Anterior cingulate cortex (tissue), 58 donors: ENCODE results near the gene GNAZ.

Source experiments
- DNase-seq, 58 donors: peaks; one replicate each; lab custom pipeline; 2025; lab: John Stamatoyannopoulos, UW

The GNAZ gene

DNA sequence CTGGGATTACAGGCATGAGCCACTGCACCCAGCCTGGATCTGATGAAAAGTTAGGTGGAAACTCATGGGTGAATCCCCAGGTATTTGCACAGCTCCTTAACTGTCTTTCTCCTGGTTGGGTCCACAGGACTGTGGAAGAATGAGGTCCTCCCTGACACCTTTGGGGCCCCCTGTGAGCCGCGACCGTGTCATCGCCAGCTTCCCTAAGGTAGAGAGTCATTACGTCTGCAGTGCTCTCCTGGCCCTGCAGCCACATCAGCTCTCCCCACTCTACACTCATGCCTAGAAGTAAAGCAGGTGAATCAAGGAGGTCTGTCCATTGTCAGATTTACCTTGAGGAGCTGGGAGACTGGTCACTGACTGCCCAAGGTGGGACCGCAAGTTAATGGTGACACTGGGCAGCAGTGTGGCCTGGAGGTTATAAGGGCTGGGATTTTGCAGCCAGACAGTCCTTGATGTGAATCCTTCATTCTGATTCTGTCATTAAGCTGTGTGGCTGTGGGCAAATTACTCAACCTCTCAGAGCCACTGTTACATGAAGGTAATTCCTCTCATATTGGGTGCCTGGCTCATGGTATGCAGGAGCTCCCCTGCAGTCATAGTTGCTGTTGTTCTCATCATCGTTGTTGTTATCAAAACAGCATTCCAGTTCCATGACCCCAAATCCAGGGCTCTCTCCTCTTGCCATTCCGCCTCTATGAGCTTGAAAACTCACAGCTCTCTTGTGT, 76.3 kb downstream of the GNAZ start:
- DNase-seq = no peak

- no peak for DNase-seq
These were observed 77.5 kb downstream of the GNAZ start for GRCh38 chr22:23147617-23148387.

DNA sequence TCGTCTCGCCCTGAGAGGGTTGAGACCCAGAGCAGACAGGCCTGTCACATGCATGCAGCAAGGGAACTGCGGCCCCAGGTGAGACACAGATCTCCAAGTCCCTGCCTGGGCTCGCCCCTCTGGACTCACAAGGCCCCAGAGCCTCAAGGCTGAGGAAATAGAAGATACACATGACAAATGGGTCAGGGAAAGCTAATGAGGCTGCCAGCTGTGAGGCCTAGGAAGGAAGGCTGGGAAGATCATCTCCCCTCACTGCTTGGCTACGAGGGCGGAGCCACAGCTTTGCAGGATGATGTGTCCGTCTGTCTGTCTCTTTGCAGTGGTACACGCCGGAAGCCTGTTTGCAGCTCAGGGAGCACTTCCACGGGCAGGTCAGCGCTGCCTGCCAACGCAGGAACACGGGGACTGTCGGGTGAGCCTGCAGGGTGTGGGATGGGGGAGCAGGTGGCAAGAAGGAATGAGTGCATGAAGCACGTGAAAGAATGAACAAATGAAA, 79.5 kb downstream of the GNAZ start:
- no peak for DNase-seq

- no peak for DNase-seq
These were observed 80.4 kb downstream of the GNAZ start for GRCh38 chr22:23150762-23151161.

DNA sequence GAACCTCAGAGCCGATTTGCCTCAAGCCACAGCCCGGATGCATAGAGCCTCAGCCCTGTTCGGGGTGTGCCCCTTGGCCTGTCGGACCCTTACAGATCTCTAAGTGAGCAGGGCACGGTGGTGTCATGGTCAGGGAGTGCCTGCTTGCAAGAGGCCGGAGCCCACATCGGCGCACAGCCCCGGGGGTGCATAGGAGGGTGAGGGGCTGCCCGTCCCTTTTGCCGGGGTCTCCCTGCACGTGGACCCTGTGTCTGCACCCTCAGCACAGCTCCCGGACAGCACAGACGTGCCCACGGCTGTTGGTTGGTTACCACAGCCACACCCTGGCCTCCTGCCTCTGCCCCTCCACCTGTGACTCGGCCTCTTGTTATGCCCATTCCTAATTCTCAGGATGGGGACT, 81.5 kb downstream of the GNAZ start:
- no peak for DNase-seq

DNA sequence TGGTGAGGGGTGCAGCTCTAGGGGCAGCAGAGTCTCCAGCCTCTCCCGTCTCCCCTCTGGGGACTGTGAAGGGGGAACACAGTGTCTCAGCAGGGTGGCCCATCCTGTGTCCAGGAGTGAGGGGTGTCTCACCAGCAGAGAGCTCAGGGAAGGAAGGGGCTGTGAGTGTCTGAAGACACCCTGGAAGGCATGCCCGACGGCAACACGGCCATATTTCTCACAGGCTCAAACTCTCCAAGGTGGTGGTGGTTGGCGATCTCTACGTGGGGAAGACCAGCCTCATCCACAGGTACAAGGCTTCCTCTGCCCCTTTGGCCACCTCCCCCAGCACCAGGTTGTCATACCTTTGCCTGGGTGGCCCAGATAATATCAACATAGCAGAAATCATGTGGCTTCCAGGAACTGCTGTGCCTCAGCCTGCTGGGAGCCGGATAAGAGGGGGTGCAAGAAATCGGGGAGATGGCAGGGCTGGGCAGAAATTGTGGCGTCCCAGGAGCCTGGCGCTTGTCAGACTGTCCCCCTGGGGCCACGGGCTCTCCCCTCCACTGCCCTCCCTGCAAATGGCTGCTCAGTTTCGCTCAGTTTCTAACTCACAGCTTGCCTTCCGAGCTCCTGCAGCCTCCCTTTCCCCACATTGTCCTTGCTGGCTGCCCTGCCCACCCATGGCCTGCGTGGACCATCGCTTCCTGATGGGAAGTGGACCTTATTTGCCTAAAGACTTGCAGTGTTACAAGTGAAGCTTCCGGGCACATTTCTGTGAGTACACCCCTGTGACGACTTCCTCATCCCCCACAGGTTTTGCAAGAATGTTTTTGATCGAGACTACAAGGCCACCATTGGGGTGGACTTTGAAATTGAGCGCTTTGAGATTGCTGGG, 82.2 kb downstream of the GNAZ start:
- no peak for DNase-seq

DNA sequence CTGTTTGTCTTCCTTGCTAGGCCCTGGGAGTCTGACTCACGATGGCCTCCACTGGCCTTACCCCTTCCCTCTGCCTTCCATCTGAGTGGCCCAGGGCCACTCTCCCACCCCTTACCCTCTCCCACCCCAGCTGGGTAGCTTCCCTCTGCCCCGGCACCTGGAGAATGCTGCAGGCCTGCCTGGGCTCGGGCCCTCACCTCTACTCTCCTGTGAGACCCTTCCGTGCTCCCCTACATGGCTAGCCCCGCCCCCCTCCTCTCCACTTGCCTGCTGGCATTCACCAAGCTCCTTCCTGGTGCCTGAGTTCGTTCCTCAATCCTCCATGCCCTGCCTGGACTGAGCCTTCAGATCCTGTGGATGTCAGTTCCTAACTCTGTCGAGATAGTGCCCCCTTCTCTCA, 83.7 kb downstream of the GNAZ start:
- no peak for DNase-seq

- no peak for DNase-seq
These were observed 84.1 kb downstream of the GNAZ start for GRCh38 chr22:23154461-23154860.

GRCh38 chr22:23155143-23155542, 84.8 kb downstream of the GNAZ start:
- no peak for DNase-seq

DNA sequence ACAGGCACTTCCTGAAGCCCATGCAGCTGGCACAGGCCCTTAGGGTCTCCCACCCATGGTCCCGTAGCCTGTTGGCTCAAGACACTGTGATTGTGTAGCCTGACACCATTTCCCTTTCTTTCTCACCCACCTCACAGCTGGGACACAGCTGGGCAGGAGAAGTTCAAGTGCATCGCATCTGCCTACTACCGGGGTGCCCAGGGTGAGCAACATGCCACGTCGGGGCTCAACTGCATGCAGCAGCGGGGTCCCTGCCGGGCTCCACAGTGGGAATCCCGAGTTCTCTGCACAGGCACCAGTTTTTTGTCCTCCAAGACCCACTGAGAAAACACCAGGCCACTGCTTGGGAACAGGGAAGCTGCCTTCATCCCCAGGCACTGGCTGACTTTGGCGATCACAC, 85.5 kb downstream of the GNAZ start:
- no peak for DNase-seq

DNA sequence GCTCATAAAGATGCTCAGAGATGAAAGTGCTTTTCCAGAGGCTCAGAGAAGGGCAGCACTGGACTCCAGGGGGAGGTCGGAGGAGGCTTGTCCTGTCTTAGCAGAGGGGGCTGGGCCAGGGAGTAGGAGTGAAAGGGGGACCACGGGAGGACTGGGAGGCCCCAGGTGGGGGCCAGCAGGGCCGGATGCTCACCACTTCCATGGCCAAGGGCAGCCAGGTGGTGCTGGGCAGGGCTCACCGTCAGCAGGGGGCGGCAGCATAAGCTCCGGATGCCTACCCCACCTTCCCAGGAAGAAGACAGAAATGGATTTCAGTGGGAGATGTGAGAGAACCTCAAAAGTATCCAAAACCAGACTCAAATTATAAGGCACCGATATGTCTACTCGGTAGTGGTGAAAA, 86.0 kb downstream of the GNAZ start:
- peak in 1 of 58 donors; percentile 18 for DNase-seq

GRCh38 chr22:23157560-23158515, 87.5 kb downstream of the GNAZ start:
- no peak for DNase-seq

- no peak for DNase-seq
These were observed 88.4 kb downstream of the GNAZ start for GRCh38 chr22:23158516-23159290.

- DNase-seq = no peak
These were observed 88.9 kb downstream of the GNAZ start for GRCh38 chr22:23159291-23159630.

GRCh38 chr22:23161029-23161428, 90.7 kb downstream of the GNAZ start:
- DNase-seq = no peak

DNA sequence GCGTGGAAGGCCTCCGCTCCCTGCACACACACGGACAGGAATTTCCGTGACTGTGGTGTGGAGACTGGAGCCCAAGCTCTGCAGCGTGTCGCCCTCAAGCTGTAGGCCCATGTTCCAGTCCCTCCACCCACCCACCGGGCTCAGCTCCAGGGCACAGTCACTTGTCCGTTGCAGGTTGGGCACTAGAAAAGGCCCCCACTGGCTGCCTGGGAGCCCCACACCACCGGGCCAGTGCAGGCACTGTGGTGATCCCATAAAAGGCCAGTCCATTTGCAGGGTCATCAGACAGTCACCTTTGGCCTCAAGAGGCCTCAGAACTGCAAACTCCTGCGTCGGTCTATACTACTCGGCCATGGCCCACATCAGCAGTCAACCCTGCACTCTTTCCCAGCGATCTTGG, 91.3 kb downstream of the GNAZ start:
- no peak for DNase-seq

- DNase-seq = peak in 52 of 58 donors; percentile 10 to 85 (median 60)
These were observed 93.3 kb downstream of the GNAZ start for GRCh38 chr22:23163665-23164064.

- DNase-seq = no peak
These were observed 93.8 kb downstream of the GNAZ start for GRCh38 chr22:23164091-23164490.
